Erythroblast (primary cell): Measurements from ENCODE around the gene SYT8.

Source experiments
- GATA1 ChIP-seq: IDR thresholded peaks from 2 replicates; pipeline ENCODE4 v1.6.1; 2011; ENCODE audit warnings: low read depth, mild to moderate bottlenecking, control low read depth, low read length, moderate library complexity
- POLR2A ChIP-seq: IDR thresholded peaks from 2 replicates; pipeline ENCODE4 v1.6.1; 2011; ENCODE audit warnings: mild to moderate bottlenecking, low read length

DNA sequence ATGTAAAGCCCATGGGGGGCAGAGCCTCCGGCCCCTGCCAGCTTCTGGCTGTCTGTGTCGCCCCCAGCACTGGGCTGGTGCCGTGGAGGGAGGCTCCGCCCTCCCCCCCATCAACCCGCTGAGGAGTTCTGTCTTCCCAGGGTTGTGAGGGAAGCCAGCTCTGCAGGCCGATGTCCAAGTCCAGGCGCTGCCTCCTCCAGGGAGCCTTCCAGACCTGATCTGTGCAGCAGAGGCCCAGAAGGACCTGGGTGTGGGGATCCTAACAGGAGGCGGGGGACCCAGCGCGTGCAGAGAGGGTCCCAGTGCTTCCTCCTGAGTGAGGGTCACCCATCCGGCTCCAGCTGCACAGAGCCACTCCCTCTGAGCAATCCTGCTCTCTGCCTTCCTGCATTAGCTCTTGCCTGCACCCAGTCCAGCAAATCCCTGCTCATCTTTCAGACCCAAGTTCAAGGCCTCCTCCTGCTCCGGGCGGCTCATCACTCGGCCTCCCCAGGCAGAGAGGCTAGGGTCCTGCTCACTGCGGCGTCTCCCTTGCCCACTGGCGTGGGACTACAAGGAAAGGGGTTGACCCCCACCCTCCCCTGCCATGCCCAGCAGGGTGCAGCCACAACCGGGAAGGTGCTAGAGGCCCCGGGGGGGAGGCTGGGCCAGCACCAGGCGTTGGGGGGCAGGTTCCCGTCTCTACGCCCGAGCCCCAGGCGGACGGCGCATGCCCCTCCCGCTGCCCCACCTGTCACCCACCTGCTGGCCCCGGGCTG is 40.5 kb downstream of the SYT8 start:
- TF ChIP-seq POLR2A (no peak), GATA1 (no peak)
